EH (cell line): ENCODE results near the gene PLPP1.

Experiments used
- DNase-seq: peaks from one replicate; pipeline ENCODE4 v3.0.0-alpha.2; 2015; ENCODE audit warnings: low read depth

PLPP1 gene

GRCh38 chr5:55502759-55503158 lies 32.0 kb downstream of the PLPP1 start:
- DNase-seq: no peak

GRCh38 chr5:55498457-55498856 lies 36.3 kb downstream of the PLPP1 start:
- DNase-seq: no peak

- DNase-seq: no peak
Observed at GRCh38 chr5:55497712-55498111, 37.1 kb downstream of the PLPP1 start.

- DNase-seq: no peak
Observed at GRCh38 chr5:55495216-55495615, 39.5 kb downstream of the PLPP1 start.

DNA sequence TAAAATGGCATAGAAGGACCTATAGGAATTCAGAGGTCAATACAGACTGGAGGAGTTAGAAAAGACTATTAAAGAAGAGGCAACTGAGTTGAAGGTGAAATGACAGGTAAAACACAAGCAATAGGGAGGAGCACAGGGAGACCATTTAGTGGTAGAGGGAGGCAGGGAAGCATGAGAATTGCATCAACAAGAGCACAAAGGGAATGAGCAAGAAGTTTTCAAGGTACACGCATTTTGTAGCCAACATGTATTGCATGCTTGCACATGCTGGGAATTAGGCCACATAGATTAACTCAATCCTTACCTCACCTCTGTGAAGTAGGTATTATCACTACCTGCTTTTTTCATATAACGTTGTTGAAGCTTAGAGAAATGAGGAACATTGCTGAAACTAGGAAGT lies 42.3 kb downstream of the PLPP1 start:
- no peak for DNase-seq

DNA sequence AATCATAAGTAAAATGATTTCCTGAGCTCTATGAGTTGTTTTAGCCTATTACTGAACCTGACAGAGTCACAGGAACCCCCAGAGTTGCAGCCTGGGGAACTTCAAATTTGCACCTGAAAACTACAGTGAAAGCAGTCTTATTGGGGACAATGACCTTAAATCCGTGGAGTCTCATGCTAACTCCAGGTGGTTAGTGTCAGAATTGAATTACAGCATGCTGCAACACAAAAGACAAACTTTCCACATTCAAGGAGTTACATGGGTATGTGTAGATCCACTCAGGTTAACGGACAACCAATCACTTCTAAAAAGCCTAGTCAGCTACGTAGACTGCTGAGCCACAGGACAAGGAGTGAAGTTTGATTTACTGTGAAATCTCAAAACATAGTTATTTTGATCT lies 49.7 kb downstream of the PLPP1 start:
- no peak for DNase-seq

GRCh38 chr5:55484531-55484930 lies 50.2 kb downstream of the PLPP1 start:
- no peak for DNase-seq

DNA sequence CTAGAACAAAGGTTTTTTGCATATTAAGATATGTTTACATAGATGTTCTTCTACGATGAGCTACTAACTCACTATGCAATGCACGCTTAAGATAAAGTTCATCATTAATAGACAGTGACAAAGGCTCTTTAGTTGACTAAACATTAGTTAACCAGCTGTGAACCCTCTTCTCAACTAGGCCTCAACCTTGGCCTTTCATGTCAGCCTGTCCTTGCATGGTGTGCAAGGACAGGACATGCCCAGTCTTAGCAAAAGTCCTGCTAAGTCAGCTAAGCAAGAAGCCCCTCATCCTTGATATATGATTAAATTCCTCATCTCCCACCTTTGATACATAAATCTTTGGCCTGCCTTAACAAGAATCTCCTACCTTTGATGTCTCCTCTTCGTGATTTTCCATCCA lies 50.9 kb downstream of the PLPP1 start:
- DNase-seq: no peak

- peak; percentile 48 for DNase-seq
Observed at GRCh38 chr5:55481293-55481855, 53.4 kb downstream of the PLPP1 start.

DNA sequence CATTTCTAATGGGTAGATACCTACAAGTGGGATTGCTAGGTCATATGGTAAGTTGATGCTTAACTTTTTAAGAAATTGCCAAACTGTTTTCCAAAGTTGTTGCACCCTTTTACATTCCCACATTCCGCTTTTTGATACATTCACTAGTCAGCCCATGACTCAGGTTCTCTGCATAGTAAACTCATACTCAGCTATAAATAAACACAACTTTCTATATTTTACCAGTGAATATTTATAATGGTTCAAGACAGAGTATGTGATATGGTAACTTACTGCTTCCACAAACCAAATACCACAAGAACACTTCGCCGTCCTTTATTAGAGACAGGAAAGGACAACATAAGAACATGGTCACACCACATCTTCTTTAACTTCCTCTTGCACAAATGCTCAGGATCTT lies 54.0 kb downstream of the PLPP1 start:
- peak; percentile 78 for DNase-seq

DNA sequence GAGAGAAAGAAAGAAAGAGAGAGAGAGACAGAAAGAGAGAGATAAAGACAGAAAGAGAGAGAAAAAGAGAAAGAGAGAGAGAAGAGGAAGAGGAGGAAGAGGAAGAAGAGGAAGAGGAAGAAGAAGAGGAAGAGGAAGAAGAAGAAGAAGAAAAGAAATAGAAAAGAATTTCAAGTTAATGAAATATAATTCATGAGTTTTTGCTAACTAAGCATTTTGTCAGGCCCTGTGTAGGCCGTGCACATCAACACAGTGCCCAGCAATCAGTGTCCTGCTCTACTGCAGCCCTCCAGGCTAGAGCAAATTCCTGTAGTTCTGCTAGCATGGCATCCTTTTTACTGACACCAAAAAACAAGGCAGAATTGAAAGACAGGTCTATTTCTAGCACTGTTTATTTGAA lies 62.1 kb downstream of the PLPP1 start:
- no peak for DNase-seq

DNA sequence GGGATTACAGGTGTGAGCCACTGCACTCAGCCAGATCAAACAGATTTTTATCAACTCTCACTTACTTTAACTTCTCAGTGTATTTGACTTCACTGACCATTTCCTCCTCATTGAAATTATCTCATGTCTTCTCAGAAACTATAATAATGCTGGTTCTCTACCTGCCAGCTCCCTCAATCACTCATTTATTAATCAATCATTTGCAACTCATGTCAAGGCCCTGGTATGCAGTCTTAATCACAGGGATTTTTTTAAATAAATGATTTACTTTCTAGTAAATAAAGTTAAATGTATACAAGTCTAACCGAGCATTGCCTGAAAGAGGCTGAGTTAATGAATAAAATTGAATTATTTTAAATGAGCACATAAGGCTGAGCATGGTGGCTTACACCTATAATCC lies 63.3 kb downstream of the PLPP1 start:
- DNase-seq: no peak

DNA sequence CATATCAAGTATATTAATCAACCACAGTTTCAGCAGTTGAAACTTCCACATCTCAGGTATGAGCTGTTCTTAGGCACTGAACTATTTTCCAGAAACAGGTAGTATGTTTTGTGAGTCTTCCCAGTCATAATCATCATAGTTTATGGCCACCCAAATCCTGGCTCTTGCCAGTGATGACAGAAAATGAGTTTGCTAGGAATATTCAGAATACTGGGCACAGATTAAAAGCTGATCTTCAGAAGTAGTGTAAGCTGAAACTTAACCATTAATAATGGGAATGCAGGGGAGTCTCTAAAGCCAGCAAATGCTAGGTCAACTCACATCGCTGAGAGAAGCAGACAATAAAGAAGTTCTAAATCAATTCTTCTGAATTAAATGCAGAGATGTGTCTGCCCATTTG lies 64.5 kb downstream of the PLPP1 start:
- DNase-seq: no peak

- no peak for DNase-seq
Observed at GRCh38 chr5:55469839-55470238, 64.9 kb downstream of the PLPP1 start.

DNA sequence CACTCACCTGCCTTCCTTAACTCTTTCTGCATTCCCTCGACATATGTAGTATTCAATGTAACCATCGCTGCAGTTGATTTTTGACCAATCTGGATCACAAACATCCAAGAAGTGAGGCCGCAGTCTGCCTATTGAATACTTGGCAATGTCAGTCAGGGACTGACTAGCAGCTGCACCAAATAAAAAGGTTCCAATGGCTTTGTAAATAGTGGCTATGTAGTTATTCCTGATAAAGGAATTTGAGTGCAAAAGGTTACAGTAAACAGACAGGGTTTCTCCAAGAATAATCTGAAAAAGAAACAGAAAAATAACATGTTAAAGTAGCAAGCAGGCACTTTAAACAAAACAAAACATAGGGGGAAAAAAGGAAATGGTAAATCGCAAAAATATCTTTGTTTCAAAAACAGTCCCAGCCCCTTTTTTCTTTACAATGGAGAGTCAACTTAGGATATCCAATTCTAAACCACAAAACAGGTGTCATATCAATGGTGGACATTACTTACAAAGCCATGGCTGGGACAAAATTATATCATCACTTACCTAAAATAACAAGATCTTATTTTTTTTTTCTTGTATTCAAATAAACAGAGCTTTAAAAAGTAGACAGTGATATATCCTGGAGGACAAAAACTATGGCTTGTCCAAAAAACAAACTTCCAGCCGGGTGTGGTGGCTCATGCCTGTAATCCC lies 66.8 kb downstream of the PLPP1 start:
- no peak for DNase-seq

- no peak for DNase-seq
Observed at GRCh38 chr5:55463613-55464012, 71.2 kb downstream of the PLPP1 start.

- no peak for DNase-seq
Observed at GRCh38 chr5:55459572-55459971, 75.2 kb downstream of the PLPP1 start.

DNA sequence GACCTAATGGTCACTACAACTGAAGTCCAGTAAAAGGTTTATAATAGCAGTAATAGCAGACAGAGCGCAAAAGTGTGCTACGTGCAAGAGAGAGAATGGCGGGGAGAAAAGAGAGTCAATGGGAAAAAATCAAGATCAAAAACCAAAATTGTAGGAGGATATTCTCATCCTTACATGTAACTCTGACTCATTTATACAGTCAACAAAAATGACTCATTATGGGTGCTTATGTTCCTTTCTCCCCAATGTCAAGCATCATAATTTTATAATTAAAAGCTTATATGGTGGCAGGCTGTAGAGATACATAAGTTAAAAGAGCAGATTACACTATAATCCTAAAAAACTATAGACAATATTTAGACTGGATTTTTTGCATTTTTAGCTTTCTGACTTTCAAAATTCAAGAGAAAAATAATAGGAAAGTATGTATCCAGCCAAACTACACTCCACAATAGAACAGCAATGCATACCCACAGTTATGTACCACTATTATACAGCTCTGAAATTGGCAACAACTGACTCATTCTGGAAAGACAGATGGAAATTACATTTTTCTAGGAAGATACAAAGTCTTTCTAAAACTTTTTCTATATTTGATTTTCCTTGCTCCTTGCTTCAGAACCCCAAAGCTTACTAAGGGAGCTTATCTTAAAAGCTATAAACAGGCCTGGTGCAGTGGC lies 78.4 kb downstream of the PLPP1 start:
- DNase-seq: peak; percentile 68

GRCh38 chr5:55454282-55454681 lies 80.5 kb downstream of the PLPP1 start:
- no peak for DNase-seq

- no peak for DNase-seq
Observed at GRCh38 chr5:55453211-55453610, 81.6 kb downstream of the PLPP1 start.

DNA sequence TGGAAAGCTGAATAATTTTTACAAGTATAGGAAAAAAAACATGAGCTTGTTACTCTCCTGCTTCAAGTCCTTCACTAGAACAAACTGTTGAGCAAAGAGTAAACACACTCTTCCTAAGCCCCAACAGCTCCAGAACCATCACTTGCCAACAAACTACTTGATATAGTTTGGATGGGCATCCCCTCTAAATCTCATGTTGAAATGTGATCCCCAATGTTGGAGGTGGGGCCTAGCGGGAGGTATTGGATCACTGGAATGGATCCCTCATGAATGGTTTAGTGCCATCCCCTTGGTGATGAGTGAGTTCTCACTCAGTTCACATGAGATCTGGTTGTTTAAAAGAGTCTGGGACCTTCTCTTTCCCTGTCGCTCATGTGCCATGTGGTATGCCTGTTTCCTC lies 82.8 kb downstream of the PLPP1 start:
- DNase-seq: no peak

- DNase-seq: peak; percentile 80
Observed at GRCh38 chr5:55450050-55450765, 84.6 kb downstream of the PLPP1 start.
